Hindlimb muscle (tissue), 1 donor: ENCODE measurements around the gene SIX3. TPM values are rescaled to one million over a fixed set of nuclear protein-coding genes. Genes with fewer than 3 reads are reported as not detected.

Source experiments
- DNase-seq: peaks from one replicate; pipeline ENCODE4 v3.0.0-alpha.2; 2013
- polyA plus RNA-seq: library from polyadenylated mRNA; unstranded; fragments of 120-200 nt; gene quantifications from one replicate; pipeline ENCODE4 v1.2.1, GENCODE V29; 2013; ENCODE audit not compliant: insufficient read length

The SIX3 gene
- polyA plus RNA-seq: not detected

DNA sequence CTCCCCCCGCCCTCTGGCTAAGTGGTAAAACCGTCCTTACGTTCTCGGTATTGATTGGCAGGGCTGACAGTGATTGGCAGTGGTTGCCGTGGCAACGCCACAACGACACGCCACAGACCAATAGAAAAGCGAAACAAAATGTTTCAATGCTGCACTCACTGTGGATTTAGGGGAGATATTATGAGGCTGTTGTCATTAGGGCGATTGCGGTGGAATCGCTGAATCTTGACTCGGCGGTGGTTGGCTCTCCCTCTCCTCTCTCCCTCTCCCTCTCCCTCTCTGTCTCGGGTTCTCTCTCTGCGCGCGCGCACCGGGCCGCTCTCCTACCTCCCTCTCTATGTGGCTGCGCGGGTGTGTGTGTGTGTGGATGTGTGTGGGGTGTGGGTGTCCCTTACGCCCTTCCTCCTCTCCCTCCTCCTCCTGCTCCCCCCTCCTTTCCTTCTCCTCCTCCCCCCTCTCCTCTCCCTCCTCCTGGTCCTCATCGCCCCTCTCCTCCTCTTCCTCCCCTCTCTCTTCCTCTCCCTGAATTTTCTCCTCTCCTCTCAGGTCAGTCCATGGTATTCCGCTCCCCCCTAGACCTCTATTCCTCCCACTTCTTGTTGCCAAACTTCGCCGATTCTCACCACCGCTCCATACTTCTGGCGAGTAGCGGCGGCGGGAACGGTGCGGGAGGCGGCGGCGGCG is at the start of gene SIX3:
SIX3 (plus strand) TSS at position 152 of the 684 bp plus-strand sequence; CDS start at position 555, 403 bp downstream.
- DNase-seq: no peak

DNA sequence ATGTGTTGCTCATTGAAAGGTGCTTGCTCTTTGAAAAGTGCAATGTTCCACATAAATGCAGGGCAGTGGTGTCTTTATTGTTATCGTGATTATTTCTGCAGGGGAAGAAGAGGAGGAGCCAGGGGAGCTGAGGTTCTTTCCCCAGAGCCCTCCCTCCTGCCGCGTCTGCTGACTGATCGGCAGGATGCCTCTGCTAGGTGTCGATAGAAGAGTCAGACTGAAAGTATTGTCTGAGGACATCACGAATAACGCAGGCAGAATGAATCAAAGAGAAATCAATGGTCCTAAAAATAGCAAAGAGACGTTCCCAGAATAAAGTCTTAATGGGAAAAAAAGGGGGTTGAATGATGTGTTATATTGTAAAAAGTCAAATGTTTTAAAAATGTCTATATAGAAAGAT is 47.4 kb upstream of the SIX3 start:
- no peak for DNase-seq

DNA sequence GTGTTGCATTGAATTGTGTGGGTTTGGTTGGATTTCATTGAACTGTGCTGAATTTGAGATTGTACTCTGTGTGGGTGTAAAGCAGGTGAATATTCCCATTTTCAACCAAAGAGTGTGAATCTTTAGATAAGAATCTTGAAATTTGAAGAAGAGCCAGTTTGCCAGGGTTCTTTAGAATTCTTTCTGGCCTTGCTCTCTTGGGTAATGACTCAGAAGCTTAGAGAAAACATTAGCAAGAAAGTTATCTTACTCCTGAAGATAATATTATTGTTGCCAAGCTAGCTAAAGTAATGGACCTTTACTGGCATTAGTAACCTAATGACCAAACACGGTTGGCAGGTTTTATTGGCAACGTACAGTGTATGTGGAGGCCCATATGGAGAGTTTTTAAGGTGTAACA is 46.4 kb upstream of the SIX3 start:
- DNase-seq: no peak

DNA sequence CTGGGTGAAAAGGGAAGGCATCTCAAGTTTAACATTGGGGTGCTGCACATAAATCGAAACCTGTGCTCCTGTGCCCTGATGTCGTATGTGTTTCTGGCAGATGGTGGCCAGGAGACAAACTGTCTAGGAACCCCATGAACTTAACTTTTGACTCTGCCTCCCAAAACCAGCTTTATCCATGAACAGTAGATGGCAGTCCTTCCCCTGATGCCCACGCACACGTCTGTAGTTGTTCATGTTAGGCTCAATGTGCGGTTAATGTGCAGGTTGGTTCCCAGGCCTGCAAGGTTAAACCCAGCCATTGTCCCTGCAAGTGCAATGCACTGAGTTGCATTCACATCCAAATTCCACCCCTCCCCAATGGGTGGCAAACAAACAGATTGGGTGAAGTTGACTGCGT is 44.1 kb upstream of the SIX3 start:
- DNase-seq: no peak

DNA sequence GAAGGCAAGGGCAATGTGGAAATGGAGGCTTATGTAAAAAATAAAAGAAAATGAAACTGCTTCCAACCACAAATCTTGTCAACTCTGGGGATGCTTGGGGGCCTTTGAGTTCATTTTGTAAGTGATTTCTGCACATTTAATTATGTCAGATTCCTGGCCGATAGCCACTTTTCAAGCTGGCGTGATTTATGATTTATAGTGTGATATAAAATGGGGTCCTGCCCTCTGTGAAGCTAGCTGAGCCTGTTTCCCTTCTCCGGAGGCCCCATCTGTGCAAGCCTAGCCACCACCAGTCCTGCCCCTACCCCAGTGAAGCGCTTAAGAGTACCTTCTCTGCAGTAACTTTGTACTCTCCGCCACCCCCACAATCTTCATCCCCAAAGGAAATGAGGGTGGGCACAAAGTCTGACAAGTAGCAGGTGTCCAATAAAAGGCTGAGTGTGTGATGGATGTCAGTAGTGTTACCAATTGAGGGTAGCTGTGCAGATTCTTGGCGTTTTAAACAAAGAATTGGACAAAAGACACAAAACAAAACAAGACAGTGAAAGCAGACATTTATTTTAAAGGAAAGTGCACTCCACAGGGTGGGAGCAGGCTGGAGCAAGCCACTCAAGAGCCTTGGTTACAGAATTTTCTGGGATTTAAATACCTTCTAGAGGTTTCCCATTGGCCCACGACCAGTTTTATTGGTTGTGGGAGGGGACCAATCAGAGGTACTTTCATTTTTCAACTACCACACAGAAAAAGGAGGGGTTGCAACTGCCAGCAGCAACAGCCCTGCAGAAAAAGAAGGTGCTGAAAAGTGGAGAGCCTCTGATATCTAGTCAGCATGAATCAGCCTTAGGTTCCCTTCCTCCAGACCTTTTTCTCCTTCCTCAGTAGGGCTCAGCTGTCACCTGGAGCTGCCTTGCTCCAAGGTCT is 39.0 kb upstream of the SIX3 start:
- DNase-seq: no peak

DNA sequence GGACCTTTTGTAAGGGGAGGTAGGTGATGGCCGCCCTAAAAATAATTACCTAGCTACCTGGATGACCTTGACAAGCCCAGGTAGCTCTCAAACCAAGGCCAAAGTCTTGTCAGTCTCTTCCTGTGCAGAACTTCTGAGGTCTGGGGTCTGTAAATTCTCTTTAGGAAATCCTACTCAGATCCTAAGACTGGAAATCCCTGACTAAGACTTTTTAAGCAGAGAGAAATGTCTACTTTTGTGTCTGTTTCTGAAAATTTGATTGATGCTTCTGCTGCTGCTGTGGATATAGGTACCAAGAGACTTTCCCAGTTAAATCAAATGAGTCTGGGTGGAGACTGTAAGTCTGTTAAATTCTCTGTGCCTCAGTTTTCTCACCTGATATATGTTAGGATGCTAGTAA is 36.9 kb upstream of the SIX3 start:
- DNase-seq: no peak

DNA sequence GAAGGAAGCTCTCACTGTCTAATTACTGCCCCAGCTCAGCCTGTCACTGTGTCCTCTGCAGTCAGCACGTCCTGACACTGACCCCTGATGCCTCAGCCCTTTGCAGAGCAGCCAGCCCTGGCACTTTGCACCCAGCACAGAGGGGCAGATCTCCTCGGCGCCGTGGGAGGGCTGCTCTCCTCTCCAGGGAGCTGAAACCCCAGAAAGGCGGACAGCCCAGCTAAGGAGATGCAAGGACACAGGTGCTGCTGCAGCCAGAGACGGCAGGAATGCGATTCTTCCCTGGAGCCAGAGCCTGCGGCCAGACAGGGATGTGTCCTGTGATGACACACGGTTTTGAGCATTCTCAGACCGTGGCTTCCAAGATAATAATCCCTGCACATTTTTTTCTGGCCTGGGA is 34.5 kb upstream of the SIX3 start:
- DNase-seq: no peak

DNA sequence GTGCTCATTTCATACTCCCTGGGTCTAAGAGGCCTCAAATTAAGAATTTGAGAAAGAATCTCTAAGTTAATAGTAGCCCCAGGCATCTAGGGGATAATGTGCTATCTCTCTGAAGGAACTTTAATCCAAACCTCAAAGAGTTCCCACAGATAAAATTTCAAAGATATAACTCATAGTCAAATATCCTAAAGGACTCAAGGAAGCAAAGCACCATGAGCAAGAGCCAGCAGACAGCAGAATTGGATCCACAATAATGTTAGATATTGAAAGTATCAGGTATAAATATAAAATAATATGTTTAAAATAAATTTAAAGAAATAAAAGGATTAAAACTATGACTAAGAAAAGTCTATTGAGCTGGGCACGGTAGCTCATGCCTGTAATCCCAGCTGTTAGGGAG is 31.7 kb upstream of the SIX3 start:
- no peak for DNase-seq

DNA sequence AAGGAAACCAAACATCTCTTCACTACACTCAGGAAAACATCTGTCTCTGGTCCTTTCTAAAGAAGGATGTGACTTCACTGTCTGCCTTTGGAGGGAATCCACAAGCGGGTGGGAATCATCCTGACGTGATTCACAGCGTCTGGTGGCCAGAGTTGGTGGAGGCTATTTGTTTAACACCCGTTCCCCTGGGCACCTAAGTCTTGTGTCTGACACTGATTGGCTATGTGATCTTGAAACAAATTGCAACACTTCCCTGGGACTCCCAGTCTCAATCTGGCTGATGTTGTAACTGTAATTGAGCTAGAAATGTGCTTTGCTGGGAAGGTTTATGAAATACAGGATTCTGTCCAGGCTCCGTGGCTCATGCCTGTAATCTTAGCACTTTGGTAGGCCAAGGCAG is 28.8 kb upstream of the SIX3 start:
- no peak for DNase-seq

DNA sequence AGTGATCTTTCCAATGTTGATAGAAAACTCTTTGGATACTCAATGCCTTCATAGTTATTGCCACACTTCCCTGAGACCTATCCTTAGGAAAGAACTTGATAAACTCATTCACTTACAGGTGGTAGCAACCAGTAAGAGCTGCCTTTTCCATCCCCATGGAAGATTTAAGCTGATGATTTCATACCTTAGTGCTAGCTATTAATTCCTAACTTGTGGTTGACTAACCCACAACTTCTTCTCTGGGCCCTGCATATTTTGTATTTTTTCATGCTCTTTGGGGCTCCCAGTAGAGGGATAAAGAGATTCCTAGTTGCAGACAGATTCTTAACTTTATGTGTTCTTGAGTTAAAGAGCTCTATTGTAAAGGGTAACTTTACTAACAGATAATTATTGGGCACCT is 25.2 kb upstream of the SIX3 start:
- DNase-seq: no peak

DNA sequence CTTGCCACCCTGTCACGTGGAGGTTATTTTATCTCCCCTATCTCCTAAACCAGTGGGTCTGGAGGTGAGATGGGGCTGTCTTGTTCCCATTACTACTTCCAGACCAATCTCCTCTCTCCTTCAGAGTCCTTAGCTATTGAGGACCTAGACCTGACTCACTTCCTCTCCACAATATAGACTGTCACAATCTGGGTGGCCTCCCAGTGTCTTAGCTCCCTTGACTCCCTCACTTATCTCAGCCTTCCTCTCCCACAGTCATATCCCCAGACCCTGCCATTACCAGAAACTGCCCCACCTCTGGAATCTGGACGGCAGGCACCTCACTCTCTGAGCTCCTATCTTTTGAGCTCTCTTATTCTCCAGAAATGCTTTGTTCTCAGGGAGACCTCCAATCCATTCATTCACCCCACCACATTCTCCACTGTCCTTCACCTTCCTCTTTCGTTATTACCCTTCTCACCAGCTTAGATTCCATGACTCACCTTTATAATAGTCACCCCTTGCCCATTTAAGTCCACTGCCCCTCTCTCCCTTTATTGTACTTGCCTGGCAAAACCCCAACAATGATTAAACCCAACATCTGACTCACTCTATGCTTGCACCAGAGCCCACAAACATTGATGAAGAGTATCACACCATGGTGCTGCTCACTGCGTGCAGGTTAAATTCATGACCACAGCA is 23.3 kb upstream of the SIX3 start:
- DNase-seq: no peak

DNA sequence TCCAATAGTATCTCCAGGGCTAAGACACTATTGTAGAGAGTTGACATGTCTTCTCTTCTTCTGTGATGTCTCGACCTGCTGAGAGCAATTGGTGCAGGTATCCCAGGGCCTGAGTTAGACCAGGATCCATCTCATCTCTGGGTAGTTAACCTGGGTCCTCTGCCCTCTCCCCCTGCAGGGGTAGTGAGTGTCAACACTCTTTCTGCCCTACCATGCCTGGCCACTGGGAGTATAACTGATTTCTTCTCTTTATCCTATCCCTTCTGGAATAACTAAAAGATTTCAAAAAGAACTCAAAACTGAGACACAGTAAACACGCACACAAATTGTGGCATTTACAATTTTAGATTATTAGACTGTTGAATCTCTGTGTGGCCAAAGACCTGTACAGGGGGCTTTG is 20.8 kb upstream of the SIX3 start:
- no peak for DNase-seq

DNA sequence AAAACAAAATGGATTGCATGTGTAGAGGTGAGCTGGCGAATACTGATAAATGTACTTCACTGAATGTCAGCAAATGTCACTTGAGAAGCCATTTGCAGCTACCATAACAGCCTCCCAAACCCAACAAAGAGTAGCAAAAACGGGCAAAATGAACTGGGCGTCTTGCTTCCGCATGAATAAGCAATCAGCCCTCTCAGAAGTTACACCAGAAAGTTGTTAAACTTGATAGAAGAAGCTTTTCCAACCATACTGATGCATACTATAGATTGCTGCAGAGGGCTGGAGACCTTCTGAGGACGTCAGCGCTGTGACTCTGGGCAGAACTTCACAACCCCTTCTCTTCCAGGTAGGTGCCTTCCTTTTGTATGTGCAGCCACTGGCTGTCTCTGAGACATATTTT is 18.7 kb upstream of the SIX3 start:
- no peak for DNase-seq

DNA sequence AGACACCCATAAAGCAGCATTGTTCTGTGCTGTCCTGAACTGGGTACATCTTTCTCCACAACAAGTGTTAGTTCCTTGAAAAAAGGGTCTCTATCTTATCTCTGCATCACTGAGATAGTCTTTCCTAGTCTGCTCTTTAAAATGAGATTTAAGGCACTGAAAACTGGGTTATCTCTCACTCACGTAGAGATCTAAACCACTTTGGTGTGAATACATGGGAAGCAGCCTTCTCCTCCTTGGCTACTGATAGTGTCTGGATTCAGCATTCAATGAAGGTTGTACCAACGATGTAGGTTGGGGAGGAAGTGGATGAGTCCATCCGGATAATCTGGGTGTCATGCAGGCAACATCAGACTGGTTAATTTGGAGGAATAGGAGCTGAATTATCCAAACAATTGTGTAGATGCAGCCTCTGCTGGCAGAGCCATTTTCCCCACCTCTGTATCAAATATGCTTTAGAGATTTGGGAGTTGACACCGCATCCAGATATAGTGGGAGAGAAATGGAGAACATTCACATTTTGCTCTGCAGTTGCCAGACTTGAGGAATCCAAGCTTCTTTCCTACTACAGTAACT is 15.9 kb upstream of the SIX3 start:
- DNase-seq: no peak

DNA sequence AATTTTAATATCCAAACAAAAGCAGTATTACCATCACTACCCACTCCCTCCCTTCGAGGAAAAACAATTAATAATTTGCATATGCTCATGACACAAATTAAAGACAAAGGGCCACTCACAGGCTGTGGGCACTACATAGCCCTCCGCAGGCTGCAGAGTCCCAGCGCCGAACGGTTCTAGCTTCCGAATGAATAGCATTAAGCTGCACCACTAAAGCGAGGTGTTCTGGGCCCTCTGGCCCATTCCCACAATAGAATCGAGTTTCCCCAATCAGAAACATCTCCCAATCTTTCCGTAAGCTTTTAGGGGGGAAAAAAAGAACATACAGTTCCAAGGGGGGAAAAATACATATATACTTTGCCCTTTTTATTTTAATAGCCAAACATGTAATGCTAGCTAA is 14.5 kb upstream of the SIX3 start:
- no peak for DNase-seq

DNA sequence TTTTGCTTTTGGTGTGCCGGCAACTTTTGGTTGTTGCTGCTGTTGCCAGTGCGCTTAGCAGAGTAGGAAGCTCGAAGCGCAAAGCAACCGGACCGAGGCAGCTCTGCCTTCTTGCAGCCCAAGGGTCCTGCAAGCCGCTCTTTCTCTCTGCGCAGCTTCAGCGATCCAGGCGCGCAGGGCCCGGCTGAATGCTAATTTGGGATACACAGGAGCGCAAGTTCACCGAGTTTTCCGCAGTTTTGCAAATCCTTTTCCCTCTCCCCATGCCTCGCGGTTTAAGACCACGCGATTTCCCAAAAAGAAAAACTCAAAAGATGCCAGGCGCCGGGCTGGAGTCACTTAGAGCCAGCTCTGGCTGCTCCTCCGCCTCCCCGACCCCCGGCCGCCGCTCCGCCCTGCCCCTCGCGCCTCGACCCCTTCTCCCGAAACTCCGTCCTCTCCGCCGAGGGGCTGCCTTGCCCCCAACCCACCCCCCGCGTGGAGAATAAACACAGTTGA is 13.5 kb upstream of the SIX3 start:
- no peak for DNase-seq

DNA sequence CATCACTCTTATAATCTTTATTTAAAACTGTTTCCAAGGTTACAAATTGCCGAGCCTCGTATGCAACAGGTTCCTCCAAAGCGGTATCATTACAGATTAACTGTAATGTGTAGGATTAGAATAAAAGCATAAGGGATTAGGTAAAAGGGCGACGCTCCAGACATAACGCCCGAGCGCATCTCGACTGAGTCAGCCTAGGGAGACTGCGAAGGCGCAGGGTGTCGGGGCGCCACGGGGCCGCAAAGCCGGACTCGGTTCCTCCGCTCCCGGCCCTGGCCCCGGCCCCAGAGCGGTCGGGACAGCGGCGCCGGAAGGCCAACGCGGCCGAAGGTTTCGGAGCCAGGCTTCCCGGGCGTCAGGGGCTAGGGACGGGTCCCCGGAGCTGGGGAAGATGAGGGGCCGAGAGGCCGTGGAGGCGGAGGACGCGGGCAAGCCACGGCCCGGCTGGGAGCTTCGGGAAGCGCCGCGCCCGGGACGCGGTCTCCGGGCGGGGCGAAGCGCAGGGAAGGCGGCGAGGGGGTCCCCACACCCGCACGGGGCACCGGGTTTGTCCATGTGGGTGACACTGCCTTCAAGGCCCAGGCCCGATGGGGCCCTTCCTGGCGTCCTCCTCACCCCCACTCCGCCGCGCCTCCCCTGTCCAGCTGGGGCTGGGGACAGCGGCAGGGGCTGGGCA is 12.9 kb upstream of the SIX3 start:
- no peak for DNase-seq

DNA sequence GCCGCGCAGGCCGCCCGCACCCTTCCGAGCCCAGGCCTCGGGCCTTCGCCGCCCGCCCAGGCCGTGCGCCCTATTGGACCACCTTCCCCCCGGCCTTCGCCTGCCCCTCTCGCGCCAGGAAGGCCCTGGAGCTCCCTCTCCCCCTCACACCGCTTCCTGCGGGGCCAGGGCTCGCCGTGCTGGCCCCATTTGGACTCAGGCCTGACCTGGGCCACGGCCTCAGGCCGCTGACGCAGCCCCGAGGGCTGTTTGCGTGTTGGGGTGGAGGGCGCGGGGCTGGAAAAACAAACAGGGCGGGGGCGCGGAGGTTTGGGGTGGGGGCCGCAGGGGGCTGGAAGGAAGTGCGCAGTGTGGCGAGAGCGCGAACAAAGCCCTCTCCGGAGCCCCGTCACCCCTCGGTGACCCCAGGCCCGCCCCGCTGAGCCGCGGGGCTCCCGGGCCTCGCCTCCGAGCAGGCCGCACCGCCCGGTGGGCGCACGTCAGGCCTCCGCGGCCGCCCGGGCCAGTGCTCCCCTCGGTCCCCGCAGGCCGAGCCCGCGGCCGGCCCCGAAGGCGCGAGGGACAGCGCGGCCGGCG is 12.3 kb upstream of the SIX3 start:
- DNase-seq: no peak

DNA sequence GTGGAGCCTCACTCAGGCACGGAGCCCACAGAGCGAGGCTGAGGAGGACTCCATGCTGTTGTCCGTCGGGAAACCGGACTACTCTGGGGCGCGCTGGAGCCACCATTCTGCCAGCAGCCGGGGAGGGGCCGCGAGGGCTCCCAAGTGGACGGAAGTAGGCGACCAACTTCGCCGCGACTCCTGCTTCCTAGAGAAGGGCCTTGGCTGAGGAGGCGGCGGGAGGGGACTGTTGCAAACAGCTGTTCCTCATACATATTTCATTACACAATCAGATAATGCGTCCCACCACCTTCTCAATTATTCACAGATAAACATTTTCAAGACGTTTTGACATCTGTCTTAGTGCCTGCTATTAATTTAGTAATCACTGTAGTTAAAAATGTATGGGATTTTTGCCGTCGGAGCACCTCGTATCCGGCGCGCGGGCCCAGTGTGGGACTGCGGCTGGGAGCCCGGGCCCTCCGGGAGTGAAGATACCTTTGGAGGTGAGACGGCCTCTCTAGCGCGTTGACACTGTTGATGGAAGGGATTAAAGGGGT is 11.7 kb upstream of the SIX3 start:
- DNase-seq: no peak

DNA sequence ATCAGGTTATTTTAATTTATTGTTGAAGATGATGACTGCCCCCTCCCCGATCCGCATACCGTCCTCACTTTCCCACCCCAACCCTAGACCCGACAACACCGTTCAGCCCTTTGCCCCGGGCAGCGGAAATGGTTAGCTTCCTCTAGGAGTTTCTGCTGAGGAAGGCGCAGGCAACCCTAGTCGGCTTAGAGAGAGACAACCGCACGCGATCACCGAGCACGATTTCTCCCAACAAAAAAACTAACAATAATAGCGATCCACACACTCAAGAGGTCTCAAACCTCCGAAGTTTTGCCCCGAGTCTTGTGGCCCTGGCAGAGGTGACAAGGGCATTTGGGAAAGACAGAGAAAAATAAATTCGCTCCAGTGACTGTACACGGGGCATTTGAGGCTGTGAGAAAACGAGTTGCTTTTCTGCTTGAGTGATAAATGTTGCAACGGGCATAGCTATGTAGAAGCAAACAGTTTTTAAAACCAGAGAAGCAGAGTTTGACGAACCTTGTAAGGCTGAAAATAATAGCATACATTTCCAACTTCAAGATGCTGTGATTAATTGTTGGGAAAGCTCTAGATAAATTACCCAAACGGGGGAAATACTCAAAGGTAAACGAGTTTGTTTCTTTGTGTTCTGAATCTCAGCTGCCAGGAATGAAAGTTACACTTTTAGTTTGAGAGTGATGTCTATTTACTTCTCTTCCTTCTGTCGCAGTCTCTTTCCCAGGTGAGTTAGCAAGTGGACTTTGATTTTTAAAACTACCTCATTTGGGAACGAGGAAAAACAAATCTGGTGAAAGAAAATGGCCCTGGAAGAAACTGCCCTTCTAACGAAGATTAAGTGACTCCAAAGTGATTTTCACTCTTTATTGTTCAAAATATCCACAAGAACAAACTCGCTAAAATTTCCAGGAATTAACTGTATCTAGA is 11.0 kb upstream of the SIX3 start:
- DNase-seq: no peak
